ENCODE measurements around the gene ARMH1.
"Not testable (repeated sequence)": the region's sequence is repeated elsewhere in the genome, so short reads cannot be mapped to it uniquely, and the experiment has no call there.

The ARMH1 gene

DNA sequence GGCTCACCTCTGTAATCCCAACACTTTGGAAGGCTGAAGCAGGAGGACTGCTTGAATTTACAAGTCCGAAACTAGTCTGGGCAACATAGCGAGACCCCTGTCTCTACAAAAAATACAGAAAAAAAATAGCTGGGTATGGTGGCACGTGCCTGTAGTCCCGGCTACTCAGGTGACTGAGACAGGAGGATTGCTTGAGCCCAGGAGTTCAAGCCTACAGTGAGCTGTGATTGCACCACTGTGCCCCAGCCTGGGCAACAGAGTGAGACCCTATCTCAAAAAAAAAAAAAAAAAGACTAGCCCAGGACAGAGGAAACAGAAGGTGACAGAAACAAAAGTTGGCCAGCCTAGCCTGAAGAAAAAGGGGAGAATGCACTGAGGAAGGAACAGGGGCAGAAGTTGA lies 21.2 kb downstream of the ARMH1 start:
- DNase-seq (ENCODE audit: low read depth), result no peak

DNA sequence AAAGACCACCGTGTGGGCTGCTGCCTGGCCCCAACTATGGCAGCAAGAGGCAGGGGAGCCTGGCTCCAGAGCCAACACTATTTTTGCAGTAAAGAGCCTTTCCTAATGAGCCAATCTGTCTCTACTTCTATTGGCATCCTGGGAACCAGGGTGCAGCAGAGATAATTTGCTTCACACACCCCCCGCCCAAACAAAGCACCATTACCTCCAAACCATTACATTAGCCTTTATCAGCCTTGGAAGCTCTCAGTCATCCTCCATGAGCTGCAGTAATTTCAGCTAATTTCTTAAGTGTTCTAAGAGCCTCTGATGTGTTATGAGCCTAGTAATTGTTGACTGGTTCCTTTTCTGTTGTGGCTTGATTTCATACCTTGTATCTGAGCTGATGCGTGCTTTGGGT lies 21.6 kb downstream of the ARMH1 start:
- DNase-seq (ENCODE audit: low read depth), result no peak

DNA sequence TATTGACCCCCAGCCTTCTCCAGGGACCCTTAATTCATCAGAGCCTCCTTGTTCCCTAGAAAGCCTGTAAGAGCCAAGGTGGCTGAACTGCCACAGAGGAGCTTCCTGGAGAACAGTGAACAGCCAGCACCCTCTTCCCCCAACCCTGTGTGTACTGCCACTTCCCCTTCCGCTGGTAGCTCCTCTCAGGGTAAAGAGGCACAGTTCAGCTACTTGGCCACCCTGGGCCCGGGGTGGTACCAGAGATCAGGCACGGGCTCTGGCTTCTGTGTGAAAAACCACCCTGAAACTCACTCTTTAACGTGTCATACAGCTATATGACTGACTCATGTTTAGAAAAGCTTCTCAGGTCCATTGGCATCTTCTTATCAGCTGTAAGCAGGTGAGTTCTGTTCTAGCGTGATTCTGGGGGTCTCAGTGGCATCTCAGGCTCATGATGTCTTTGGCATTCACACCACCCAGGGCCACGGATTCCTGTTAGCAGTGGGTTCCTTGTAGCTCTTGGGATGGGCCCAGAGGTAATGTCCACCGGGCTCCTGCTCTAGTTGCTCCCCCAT lies 22.4 kb downstream of the ARMH1 start:
- DNase-seq (ENCODE audit: low read depth), result no peak

DNA sequence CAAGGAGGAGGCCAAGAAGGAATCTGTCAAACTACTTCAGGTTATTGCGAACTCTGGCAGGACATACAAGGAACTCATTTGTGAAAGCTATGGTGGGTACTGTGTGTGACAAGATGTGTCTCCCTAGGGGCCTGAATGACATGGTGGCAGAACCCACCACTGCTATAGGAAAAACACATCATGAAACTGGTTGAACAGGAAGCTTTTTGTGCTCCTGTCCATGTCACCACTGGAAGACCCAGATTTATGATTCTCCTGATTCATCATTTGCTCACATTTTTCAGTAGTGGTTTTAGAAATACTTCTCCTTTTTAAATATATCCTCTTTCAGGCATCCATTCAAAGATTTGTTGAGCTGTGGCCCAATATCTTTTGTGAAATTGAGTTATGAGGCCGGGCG lies 23.6 kb downstream of the ARMH1 start:
- no peak for DNase-seq (ENCODE audit: low read depth)

DNA sequence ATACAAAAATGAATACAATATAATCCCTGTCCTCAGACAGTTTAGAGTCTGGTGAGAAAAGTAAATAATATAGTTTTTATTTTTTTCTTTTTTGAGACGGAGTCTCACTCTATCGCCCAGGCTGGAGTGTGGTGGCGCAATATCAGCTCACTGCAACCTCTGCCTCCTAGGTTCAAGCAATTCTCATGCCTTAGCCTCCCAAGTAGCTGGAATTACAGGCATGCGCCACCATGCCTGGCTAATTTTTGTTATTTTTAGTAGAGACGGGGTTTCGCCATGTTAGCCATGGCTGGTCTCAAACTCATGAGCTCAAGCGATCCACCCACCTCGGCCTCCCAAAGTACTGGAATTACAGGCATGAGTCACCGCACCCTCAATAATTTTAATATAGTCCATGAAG lies 24.9 kb downstream of the ARMH1 start:
- not testable (repeated sequence) for DNase-seq (ENCODE audit: low read depth)

DNA sequence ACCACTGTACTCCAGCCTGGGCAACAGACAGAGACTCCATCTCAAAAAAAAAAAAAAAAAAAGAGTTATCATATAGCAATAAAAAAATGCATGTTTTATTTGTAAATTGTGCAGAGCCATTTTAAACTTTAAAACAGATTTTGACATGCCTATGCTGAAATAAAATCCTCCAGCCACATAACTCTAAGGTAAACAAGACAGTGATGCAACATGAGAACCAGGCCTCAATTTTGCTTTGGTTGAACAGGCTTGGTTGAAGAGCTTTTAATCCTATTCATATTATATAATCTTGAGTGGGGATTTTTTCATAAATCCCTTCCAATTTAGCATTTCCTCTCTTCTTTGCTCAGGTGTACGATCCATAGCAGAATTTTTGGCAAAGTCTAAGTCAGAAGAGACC lies 26.1 kb downstream of the ARMH1 start:
- no peak for DNase-seq (ENCODE audit: low read depth)

DNA sequence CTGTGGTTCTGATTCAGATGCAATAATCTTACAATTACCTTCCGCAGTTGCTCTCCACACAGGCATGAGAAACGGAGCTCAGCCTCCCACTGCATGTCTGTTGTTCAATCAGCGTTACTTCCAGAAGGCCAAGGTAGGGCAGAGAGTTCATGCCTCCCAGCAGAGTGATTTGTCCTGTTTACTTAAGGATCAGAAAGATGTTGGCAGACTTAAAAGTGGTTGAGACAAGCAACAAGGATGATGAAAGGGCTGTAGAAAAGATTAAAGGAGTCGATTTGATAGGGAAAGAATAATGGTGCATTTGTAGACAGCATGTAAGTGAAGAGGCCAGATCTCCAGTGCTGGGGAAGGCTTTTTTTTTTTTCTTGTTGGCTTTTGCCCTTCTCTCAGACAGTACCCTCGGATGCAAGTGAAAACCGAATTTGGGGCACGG lies 26.6 kb downstream of the ARMH1 start:
- DNase-seq (ENCODE audit: low read depth), result no peak

DNA sequence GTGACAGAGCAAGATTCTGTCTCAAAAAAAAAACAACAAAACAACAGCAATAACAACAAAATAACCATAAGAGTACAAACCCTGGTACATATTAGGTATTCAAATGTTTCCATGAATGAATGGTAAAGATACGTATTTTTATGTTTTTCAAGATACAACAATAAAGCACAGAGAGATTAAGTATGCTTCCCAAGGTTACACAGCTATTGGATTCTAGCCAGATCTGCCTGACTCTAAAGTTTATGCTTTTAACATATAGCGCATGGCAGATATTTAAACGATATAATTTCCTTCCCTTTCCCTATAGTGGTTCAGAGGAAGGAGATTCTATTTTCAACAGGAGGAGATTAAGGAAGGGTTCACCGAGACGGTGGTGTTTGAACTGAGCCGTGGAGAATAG lies 31.0 kb downstream of the ARMH1 start:
- DNase-seq (ENCODE audit: low read depth), result no peak

DNA sequence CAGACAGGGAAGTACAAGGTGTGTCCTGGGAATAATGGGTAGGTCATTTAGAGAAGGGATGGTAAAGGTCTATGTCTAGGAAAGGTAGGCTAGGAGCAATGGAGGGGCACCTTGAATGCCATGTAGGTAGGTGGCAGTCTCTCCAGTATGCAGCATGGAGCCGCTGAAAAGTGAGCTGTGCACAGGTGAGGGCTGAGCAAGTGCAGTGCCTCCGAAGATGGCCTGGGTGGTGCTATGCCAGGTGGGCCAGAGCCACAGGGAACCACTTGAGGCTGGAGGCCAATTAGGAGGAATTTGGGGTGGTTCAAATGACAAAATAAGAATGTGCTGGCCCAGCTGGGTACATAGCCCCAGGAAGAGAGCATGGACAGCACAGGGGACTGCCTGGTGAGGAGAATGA lies 31.4 kb downstream of the ARMH1 start:
- no peak for DNase-seq (ENCODE audit: low read depth)

DNA sequence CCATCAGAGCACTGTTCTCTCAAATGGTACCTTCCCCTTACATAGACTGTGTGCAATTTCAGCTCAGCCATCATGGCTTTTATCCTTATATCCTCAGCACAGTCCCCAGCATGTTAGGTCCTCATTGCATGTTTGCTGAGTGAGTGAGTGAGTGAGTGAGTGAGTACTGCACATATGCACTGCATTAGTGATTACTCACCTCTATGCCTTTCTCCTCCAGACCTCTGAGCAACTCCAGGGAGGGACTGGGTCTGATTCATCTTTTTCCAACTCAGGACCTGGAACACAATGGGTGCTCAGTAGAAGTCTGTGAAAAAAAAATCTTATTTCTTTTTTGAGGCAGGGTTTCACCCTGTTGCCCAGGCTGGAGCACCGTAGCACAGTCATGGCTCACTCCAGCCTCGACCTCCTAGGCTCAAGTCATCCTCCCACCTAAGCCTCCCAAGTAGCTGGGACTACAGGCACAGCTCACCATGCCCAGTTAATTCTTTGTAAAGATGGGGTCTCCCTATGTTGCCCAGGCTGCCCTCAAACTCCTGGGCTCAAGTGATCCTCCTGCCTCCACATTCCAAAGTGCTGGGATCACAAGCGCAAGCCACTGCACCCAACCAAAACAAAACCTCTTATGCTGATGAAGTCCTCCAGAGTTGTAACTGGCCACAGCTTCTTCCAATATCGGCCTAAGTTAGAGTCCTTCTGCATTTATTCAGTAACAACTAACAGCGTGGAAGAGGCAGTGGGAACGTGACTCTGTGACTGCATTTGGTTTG lies 32.8 kb downstream of the ARMH1 start:
- no peak for DNase-seq (ENCODE audit: low read depth)

DNA sequence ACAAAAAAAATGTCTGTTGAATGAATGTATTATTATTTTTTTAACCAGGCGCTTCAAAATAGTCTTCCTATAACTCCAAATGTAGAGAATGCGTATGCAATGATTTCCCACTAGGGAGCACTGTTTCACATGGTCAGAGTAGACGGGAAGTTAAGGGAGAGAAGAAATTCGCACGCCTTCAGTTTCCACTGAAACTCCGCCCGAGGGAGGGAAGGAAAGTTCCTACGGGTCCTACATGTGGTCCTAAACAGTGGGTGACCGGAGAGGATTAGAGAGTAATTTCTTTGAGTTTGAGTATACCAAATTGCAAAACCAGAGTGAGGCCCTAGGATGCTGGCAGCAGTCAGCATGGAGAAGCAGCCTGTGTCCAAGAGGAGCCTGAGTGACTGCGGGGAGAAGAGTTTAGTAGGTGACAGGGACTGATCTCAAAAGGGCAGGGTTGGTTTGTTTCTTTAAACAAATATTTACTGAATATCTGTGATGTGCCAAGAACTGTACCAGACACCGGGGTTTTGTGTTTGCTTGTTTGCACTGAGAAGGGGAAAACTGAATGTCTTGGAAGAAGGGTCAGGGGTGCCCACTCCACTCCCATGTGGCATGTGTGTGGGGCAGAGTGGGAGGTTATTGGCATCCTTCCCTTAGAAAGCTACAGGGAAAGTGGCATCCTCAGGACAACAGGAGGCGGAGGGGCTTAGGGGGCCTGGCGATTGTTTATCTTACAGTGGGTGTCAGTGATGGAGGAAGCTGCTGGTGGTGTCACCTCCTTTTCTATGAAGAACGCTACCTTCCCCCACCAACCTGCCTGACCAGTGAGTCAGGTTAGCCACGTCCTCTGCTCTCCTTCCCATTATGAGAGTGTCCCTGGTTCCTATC lies 33.7 kb downstream of the ARMH1 start:
- DNase-seq (ENCODE audit: low read depth), result no peak

DNA sequence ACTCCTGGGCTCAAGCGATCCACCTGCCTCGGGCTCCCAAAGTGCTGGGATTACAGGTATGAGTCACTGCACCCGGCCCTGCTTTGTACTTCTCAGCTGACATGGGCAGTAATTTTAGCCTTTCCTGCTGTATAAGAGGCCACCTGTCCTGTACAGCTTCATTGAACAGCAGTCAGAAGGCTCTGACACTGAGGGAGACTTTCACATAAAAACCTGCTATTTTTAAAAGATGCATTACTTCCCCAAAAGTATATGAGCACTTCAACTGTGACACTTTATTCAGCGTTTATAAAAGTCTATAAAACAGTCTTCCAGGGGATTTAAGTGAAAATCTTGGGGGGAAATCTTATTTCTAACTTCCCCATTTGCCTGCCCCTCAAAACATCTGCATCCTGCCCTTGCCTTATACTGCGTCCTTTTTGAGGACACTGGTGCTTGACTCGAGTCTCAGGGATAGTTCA lies 38.8 kb downstream of the ARMH1 start:
- no peak for DNase-seq (ENCODE audit: low read depth)

DNA sequence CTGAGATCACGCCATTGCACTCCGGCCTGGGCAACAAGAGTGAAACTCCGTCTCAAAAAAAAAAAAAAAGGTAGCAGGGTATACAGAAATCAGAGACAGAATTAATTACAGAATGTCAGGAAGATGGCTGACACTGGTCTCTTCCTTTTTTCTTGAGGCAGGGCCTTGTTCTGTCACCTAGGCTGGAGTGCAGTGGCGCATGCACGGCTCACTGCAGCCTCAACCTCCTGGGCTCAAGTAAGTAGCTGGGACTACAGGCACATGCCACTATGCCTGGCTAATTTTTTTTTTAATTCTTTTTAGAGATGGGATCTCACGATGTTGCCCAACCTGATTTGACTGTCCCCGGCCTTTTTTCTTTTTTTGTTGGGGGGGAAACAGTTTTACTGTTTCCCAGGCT lies 40.0 kb downstream of the ARMH1 start:
- no peak for DNase-seq (ENCODE audit: low read depth)

DNA sequence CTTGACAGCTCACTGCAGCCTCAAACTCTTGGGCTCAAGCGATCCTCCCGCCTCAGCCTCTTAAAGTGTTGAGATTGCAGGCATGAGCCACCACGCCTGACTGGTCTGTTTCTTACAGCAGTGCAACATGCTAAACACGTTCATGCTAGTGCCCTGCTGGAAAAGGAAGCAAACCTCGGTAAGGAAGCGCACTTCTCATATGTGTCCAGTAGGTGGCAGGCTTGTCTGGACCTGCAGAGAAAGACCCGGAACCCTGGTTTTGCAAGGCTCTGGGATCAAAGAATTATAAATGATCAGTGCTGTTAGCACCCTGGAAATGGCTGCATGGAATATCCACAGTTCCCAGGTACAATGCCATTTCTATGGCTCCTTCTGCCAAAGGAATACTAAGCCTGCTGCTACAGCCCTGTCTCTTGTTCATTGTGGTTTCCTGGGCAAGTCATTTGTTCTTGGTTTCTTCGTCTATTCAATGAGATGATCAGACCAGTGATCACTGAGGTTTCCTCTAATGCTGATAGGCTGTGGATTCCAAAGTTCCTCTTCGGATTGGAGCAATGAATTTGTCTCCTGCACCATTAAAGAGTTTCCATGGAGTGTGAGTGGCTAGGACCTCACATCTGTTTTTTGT lies 40.5 kb downstream of the ARMH1 start:
- DNase-seq (ENCODE audit: low read depth), result peak; percentile 53

DNA sequence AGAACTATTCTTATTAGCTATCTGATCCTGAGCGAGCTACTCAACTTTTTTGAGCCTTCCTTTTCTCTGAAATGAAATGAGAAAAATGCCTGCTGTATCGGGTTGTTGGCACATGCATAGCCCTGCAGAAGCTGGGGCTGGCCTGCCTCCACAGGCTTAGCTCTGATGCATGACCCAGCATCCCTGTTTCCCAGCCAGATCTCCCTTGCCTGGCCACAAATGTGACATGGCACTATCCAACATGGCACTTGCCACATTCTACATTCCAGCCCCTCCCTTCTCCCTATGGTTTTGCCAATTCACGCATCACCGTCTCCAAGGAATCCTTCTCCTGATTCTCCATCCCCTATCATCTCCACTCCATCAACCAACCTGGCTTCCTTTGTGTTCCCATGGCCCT lies 42.6 kb downstream of the ARMH1 start:
- no peak for DNase-seq (ENCODE audit: low read depth)

DNA sequence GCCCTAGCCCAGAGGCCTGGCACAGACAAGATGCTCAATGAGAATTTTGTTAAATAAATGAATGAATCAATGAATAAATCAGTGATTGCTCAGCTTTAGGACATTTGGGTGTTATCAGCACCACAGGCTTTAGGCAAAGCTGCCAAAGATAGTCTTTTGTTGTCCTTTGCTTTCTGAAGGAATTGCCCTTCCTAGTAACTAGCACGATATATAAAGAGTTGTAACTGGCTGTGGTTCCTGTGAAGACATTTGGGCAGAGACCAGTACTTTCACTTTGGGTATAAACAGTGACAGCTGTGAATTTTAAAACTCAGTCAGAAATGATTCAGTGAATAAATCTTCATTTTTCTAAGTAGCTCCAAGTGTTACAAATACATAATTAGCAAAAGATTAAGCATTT lies 43.1 kb downstream of the ARMH1 start:
- no peak for DNase-seq (ENCODE audit: low read depth)

DNA sequence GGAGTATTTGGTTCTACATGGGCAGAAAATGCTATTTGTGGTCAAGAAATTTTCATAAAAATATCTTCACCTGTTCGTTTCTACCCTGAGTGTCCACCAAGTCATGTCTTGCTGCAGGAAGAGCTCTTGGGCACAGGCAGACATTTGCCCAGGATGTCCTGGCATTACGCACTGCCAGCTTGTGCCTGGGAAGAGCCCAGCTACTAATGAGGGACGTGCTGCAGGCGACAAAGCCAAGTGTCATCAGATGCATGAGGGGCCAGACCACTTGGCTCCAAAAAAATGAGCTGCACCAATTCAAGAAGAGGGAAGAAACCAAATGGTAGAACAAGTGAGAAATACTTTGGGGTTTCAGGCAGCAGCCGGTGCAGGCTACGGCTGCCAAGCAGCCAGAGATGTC lies 43.6 kb downstream of the ARMH1 start:
- DNase-seq (ENCODE audit: low read depth), result no peak

DNA sequence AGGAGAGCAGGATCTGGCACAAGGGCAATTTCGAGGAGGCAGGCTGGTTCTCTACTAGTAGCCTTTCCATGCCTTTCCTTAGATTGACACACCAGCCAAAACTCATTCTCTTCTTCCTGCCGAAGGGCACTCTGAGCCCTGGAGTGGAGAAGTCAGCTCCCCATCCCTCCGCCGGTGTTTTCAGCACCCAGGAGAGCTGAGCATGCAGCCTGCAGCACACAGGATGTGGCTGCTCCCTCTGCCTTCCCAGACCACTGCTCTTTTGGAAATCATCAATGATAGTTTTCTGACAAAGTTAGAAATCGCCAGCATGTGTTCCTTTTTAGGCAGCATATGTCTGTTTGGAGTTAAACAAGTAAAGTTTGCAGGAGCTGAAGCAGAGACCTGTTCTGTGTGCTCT lies 44.8 kb downstream of the ARMH1 start:
- no peak for DNase-seq (ENCODE audit: low read depth)

DNA sequence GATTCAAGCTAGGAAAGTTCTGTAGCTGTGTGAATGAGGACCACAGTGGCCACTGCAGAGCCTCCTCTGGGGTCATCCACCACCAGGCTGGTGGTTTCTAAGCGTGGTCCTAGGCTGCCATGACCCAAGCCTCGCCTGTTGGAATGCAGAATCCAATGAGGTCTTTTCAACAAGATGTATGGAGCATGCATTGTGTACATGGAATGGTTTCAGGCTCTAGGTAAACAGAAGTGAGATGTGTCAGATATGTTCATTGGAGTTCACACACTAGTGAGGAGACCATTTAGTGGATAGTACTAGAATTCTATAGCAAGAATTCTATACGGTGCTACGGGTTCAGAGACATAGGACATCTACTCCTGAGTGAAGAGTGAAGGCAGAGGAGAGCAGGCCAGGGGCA lies 45.8 kb downstream of the ARMH1 start:
- no peak for DNase-seq (ENCODE audit: low read depth)

DNA sequence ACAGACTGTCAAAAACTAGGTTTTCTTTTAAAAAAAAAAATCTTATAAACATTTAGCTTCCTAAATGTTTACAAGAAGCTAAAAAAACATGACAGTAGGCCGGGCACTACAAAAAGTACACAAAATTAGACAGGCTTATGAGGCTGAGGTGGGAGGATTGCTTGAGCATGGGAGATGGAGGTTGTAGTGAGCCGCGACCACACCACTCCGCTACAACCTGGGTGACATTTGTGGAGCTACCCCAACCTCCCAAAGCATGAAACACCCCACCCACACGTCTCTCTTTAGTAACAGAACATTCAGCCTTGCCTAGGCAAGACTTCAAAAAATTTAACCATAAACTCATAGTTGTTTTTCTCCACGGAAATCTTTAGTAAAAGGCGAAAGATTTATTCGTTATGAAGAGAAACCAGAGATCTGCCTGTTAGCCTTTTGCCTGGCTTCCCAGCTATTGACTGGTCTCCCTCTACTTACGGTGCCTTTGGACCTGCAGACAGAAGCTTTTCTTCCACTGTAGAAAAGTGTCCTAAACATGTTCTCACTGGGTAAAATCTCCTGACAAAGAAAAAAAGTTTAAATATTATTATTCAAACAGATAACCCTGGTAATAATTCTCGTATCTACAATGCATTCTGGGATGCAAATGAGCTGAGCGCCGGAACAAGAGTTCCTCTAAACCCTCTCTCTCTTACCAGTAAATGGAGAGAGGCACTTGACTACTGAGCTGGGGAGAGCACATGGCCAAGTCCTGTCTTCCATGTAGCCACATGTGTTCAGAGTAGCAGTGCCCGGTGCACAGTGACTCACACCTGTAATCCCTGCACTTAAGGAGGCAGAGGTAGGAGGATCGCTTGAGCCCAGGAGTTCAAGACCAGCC lies 47.2 kb downstream of the ARMH1 start:
- DNase-seq (ENCODE audit: low read depth), result peak; percentile 34

DNA sequence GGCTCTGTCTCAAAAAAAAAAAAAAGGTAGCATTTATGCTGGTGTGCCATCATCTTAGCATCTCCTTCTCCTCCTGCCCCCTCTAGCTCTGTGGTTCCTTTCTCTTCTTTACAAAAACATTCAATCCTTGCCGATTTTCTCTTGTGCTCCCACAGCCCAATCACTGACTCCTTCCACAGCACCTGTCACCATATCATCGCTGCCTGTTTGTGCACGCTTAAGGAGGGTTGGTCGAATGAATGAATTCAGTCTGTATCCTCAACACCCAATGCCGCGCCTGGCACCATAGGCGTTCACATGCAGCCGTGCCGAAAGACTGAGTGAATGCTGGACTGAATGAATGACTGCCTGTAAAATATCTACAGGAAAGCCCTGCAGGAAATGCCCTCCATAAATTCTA lies 48.5 kb downstream of the ARMH1 start:
- no peak for DNase-seq (ENCODE audit: low read depth)
